ENCODE data around the gene GTF2F1.
"Not testable (repeated sequence)": the region's sequence is repeated elsewhere in the genome, so short reads cannot be mapped to it uniquely, and the experiment has no call there.

GTF2F1 gene

DNA sequence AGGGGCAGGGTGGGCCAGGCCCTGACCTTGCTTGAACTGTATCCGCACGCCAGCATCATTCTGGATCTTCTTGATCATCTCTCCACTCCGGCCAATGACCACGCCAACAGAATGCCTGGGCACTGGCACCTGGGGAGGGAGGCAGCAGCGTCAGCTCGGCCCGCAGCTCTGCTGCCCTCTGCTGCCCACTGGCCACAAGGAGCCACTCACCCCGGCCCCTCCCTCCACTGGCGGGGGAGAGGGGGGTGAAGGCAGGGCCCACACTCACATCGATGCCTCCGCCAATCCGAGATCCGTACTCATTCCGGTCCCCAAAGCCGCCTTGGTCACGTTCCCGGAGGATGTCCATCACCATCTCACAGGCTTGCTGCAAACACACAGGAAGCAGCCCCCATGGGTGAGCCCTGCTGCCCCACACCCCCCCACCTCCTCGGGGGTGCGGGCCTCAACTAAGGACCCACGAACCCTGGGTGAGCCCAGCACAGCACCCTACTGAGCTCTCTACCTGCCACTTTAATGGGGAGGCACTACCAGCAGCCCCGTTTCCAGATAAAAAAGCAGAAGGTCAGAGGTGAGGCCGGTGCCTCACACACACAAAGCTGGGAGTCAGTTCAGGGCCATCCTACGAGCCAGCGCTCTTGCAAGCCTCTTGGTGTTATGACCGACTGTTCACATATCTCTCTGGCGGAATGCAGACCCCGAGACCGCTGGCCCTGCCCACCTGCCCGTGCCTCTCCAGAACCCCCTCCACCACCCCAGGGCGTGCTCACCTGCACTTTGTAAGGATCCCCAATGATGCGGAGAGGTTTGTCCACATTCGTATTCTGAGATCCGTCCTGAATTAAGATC lies 25.0 kb upstream of the GTF2F1 start:
- DNase-seq, result no peak

DNA sequence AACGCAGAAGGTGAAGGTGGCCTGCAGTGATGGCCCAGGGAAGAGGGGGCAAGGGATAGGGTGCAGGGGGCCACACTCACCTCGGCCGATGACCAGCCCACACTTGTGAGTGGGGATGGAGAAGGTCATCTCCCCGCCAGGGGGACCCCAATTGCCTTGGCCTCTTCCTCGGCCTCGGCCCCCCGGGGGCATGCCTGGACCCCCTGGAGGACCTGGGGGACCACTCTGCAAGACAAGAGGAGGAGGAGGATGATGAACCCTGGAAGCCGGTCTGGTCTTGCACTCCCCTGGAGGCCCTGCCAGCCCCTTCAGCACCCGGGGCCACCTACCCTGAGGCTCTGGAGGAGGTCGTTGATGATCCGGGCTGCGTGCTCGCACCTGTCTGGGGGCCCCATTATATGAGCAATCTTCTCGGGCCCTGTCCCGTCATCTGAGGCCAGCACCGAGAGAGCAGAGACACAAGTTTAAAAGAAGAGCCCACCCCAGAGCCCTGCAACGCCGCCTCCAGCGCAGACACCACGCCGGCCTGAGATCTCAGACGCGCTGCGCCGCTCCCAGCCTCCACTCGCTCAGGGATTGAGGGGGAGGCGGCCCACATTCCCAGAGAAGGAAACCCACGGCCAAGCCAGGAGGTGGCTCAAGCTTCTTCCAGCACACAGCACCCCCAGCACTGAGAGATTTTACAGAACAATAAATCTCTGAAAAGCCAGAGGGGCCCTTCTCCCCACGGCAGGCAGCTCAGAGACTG lies 23.9 kb upstream of the GTF2F1 start:
- no peak for DNase-seq

DNA sequence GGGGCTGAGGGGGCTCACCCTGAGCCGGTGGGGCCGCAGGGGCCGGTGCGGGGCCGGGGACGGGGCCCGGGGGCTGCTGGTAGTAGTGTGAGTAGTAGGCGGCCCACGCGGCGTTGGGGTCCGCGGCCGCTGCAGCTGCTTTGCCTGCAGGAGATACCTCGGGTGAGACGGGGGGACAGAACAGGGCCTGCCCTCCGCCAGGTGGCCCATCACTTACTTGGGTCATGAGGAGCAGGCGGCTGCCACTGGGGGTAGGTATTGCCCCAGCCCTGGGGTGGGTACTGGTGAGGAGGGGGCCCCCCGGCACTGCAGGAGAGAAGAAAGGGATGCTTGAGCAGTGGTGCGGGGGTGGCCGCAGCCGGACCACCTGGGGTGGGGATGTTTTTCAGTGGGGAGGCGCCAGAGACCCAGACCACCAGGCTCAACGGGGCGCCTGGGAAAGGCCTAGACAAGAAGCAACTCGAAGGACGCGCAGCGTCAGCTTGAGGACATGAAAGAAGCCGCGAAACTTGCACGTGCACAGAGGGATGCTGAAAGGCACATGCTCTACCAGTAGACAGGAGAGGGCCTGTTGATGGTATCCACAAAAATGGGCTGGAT lies 22.7 kb upstream of the GTF2F1 start:
- no peak for DNase-seq

DNA sequence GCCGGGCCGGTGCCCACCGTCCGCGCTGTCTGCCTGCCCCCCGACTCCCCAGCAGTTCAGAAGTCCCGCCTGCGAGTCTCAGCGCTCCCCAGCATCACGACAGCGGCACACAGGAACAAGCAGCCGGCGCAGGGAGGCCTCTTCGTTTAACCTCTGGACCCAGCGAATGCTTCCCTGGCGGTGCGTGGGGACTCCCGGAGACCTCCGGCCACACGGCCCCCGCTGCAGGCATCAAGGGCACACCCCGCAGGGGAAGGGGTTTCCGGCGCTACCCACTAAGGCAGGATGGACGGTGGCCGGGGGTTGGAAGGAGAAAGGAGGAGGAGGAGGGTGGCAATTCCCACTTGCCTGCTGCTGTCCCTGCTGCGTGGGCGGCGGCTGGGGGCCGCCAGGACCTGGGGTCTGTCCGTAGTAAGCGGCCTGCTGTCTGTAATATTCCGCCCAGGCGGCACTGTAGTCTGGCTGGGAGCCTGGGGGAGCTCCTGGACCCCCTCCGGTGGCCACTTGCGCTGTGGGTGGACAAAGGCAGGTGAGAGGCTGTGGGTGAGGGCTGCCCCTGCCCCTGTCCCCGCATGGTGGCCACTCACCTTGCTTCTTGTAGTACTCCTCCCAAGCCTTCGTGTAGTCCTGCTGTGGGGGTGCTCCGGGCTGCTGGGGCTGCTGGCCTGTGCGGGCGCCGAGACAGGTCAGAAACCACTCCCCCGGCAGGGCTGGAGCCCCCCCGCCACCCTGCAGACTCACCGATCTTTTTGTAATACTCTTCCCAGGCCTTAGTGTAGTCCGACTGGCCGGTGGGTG lies 22.0 kb upstream of the GTF2F1 start:
- no peak for DNase-seq

DNA sequence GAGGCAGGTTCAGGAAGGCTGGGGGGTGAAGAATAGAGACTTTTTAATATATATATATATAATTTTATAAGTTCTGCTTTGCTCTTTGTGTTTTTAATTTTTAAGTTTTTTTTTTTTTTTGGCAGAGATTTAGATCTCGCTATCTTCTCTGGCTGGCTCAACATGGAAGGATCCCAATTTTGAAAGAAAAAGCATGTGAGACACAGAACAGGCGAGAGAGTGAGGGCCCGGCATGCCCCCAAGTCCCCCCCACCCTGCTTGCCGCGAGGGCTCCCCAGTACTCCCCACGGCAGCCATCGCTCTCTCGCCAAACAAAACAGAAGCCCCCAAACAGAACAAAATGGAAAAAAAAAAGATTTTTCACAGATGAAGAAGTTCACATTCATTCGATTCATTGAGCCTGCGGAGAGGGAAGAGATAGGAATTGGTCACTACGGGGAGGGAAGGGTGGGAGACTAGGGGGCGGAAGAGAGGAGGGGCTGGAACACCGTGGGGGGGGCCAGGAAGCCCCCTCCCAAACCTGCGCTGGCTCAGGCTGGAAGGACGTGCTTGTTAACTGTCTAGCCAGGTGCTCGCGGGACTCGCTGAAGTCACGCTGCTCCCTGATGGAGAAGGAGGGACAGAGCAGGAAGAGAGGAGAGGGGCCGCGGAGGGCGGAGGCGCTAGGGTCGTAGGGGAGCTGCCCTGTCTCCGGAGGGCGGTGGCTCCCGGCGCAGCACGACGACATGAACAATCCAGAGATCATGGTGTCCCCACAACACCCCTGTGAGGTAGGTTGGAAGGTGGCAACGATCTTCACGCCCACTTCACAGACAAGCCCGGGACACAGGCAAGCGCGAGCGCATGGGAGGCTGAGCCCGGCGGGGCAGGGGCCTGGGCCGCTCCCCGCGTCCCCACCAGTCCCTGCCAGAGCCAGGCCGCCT lies 21.0 kb upstream of the GTF2F1 start:
- no peak for DNase-seq

DNA sequence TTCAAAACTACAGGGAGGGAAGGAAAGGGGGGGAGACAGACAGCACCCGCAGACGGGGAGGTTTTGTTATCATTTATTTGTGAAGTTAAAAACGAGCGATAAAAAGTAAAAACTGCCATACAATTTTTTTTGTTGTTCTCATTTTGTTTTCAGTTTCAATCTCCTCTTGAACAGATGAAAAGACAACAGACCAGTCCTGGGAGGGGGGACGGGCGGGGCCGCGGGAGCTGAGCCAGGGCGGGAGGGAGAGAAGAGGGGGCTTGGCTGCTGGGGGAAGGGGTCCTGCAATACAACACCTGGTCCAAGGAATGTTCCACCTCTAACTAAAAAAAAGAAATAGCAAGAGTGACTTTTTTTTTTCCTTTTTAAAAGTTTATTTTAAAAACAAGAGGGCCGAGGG lies 20.3 kb upstream of the GTF2F1 start:
- no peak for DNase-seq

DNA sequence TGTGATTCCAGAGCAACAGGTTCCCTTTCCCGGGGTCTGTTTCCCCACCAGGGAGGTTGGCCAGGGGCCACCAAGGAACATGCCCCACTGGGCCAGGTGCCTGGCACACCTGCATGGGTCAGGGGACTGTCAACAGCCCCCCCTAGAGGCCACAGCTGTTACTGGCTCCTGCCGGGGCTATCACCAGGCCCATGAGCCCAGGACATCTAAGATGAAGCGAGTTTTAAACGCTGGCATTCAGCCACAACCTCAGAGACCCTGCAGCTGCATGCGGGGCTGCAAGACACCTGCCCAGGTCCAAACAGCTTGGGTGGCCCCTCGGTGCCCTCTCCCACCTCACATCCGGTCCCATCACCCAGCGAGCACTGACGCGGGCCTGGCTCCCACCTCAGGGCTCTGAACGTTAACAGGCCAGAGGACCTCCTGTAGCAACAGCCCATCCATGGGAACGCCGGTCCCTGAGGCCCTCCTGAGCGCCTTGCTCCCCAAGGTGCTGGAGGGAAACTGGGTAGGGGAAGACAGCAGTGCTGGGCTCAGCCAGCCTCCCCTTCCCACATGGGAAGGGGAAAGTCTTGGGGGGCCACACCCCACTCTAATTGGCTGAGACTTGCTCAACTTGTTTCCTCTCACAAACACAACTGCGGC lies 19.6 kb upstream of the GTF2F1 start:
- DNase-seq, result peak; percentile 1

DNA sequence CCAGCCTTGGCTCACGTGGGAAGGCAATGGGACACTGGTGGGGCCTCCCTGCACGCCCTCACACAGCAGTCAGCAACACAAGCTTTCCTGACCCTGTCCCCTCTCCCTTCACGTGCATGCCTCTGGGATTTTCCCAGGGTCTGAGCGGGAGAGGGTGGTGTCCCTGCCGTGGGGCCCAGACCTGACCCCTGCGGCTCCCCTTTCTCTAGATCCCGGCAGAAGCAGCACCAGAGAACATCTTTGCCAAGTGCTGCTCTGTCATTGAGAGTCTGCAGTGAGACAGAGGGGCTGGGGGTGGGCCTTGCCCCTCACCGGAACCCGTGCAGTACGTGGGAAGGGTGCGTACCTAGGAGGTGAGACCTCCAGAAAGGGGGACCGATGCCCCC lies 19.1 kb upstream of the GTF2F1 start:
- DNase-seq, result no peak

DNA sequence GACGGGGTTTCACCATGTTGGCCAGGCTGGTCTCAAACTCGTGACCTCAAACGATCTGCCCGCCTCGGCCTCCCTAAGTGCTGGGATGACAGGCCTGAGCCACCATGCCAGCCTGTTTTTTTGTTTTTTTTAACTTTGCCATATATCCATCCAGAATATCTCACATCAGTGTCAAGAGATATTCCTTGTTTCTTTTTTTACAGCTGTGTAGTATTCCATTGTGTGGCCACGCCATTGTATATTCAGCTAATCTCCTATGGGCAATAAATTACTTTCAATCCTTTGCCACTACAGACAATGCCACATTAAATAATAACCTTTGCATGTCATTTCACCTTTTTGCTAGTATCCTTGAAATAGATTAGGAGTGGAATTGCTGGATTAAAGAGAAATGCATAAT lies 16.4 kb upstream of the GTF2F1 start:
- DNase-seq, result no peak

DNA sequence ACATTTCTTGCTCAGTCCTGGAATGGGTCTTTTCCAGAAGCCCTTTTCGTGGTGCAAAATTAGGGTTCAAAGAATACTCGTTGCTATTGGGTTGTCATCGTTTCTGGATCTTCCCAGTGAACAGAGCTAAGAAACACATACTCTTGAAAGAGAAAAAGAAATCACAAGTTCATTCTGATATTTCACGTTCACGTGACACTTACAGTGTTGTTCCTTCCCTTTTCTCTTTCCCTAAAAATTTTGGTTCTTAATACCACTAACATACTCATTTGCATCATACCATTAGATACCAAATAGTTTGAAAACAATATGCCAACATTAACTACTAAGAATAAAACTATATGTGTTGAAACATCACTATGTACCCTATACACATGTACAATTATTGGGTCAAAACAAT lies 13.4 kb upstream of the GTF2F1 start:
- no peak for DNase-seq

DNA sequence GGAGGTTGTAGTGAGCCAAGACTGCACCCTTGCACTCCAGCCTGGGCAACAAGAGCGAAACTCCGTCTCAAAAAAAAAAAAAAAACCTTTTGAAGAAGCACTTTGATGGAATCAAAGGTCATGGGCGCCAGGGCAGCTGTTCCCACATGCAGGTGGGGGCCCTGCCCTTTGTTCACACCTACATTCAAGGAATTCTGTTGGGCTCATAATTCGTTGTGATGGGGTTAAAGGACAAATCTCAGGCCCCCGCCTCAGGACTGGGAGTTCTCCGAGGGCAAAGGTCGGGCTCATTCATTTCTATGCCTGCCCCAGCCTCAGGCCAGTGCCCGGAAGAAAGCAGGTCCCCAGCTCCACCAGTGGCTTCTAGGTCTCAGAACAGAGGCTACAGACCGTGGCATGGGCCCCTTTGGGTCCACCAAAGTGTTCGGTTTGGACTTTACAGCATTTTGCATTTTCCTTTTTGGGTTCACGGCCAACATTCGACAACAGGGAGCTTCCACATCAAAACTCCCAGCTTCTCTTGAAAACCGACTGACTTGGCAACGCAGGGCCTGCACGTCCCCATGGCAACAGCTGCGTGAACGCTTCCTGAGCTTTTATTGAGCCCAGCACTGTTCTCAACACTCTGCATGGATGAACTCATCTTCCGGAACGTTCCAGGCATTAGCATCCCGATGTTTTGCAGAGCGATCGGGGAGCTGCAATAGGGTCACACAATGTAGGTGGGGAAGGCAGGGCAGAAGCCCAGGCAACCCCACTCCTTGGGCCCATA lies 10.1 kb upstream of the GTF2F1 start:
- DNase-seq, result no peak

DNA sequence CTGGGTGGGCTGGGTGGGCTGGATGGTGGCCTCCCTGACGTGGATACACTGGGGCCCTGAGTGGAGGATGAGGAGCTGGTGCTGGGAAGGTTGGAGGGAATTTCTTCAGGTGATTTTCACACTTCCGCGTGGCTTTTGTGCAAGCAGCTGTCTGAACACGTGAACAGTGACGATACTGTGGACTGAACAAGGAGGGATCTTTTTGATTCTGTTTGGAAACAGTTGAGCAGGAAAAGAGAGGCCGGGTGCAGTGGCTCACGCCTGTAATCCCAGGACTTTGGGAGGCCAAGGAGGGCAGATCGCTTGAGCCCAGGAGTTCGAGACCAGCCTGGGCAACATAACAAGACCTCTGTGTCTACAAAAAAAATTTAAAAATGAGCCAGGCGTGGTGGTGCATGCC lies 9.1 kb upstream of the GTF2F1 start:
- no peak for DNase-seq

DNA sequence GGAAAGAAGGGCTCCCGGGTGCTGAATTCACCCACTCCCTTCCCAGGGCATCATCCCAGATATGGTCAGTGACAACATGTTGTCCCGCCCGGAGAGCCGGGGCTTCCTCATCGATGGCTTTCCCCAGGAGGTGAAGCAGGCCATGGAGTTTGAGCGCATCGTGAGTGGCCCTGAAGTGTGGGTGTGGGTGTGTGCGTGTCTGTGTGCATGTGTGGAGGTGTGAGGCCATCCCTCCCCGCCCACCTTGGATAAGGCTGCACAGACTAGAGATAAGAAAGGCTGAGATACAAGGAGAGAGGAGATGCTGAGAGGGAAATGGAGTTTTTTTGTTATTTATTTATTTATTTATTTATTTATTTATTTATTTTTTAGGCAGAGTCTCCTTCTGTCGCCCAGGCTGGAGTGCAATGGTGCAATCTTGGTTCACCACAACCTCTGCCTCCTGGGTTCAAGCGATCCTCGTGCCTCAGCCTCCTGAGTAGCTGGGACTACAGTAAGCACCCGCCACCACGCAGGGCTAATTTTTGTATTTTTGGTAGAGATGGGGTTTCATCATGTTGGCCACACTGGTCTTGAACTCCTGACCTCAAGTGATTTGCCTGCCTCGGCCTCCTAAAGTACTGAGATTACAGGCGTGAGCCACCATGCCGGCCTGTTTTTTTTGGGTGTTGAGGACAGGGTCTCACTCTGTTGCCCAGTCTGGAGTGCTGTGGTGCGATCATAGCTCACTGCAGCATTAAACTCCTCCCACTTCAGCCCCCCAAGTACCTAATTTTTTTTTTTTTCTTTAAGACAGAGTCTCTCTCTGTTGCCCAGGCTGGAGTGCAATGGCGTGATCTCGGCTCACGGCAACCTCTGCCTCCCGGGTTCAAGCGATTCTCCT lies 7.3 kb upstream of the GTF2F1 start:
- not testable (repeated sequence) for DNase-seq

DNA sequence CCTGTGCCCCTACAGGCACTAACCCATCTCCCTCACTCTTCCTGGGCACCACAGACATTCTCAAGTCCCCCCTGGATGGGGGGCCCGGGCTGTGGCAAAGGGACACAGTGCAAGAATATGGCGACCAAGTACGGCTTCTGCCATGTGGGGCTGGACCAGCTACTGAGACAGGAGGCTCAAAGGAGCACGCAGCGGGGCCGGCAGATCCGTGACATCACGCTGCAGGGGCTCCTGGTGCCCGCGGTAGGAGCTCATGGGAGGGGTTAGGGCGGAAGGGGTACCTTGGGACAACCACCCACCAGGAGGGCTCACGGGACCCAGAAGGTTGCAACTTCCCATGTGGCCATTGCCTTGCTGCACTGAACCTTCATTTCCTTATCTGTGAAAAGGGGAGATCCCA lies 3.3 kb upstream of the GTF2F1 start:
- no peak for DNase-seq

DNA sequence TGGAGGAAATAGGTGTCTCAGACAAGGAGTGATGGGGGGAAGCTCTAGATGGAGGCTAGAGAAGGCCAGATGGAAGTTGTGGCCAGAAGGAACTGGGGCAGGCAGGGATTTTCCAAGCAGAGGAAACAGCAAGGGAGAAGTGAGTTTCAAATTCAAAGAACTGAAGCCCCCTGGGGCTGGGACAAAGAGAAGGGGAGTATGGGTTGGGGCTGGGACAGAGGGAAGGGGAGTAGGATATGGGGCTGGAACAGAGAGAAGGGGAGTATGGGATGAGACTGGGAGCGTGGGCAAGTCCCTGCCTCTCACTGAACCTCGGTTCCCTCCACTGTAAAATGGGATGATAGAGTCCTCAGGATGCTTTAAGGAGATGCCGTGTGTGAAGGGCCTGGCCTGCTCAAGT lies 1.9 kb upstream of the GTF2F1 start:
- no peak for DNase-seq

DNA sequence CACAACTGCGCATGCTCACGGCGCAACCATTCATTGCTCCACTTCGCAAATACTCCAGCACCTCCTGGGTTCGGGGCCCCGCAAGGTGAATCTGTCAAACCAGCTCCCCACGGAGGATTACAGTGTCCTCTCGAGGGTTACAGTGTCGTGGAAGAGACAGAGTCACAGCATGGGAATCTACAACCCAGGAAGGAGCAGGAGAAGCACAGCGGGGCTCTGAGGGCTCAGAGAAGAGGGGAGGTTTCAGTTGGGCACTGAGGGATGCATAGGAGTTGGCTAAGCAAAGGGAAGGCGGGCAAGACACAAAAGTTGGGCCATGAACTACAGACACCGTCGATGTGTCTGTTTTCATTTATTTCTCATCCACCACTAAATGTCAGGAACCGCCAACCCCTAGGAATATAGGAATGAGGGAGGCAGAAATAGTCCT lies 1.0 kb upstream of the GTF2F1 start:
- DNase-seq, result no peak

DNA sequence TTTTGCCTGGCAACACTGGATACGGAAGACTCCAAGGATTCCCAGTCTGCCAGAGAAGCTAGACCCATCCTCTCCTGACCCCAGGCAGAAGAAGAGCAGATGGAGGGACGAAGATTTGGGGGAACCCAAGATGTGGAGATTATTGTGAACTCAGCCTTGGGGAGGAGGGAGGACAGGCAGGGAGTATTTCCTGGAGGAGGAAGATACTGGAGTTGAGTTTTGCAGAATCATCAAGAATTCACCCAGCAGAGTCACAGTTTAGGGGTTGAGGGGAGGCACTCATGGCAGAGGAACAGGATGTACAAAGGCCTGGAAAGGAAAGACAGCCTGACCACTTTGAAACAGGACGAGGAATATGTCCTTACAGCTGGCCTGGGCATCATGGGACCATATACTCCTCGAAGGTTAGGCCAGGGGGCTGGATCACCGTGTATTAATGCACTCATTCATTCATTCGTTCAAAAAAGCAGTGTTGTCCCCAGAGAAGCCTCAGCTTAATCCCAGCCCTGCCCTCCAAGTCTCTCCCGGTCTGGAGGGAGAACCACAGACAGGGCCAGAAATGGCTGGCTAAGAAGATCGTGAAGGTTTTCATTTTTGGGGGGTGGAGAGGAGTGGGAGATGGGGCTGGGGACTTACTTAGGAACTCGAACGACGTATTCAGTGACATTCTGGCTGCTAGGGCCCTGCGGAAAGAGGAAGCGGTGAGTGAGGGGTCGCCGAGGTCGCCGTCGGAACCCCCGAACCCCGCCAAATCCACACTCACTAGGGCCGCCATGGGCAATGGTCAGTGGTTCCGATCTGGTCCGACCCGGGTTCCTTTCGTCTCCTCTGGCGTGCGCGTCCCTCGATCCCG lies 517 bp downstream of the GTF2F1 start:
- peak; percentile 28 for DNase-seq

DNA sequence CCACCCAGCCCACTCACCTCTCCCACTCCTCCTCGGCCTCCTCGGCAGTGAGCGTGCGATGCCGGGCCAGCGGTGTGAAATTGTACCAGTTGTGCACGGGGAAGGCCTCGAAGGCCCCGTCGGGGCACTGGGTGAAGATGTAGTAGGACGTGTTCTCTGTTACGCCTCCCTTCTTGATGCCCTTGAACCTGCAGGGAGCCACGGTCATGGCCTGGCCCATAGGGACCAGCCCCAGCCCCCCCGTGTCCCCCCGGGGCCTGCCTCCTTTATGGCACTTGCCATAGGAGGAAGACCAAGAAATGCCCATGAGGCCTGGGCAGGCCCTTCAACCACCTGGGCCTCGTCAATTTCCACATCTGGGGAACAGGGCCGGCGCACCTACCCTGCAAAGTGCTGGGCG lies 5.6 kb downstream of the GTF2F1 start:
- no peak for DNase-seq

DNA sequence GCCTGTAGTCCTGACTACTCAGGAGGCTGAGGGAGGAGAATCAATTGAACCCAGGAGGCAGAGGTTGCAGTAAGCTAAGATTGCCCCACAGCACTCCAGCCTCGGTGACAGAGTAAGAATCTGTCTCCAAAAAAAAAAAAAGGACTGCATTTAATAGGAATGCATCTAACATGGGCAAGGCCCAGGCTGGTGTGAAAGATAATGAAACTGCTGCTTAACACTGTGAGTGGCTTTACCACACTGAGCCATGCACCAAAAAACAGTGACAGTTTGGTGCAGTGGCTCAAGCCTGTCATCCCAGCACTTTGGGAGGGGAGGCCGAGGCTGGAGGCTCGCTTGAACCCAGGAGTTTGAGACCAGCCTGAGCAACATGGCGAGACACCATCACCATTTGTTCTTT lies 8.6 kb downstream of the GTF2F1 start:
- DNase-seq, result no peak

All from OCI-M1 (cell line).